NB4 (cell line): ENCODE results near the gene PPP1R15A.
A peak's percentile ranks its signal among the peaks of the same experiment; 100 is the strongest.
"Not testable (repeated sequence)": the region's sequence is repeated elsewhere in the genome, so short reads cannot be mapped to it uniquely, and the experiment has no call there.

ENCODE experiments used
- DNase-seq: peaks from one replicate; pipeline ENCODE4 v3.0.0; 2010; ENCODE audit warnings: low read depth
- H3K4me3 ChIP-seq: one replicate; pipeline ENCODE4 v1.5.1; 2011; ENCODE audit warnings: mild to moderate bottlenecking, low read depth, low read length, moderate library complexity
- MYC ChIP-seq: IDR thresholded peaks from 2 replicates; pipeline ENCODE4 v1.6.1; 2011; ENCODE audit warnings: low read depth, low read length
- POLR2A ChIP-seq: IDR thresholded peaks from 2 replicates; pipeline ENCODE4 v1.6.1; 2011; ENCODE audit warnings: mild to moderate bottlenecking; ENCODE audit not compliant: insufficient read length; ENCODE audit errors: extremely low read depth
- TF ChIP-seq, protein P1 (sequence below): IDR thresholded peaks from one replicate; pipeline ENCODE4 v1.5.1; 2012; ENCODE audit warnings: low read depth, low read length
- TF ChIP-seq, protein P2 (sequence below): IDR thresholded peaks from 2 replicates; pipeline ENCODE4 v1.6.1; 2011; ENCODE audit warnings: low read depth, low read length

PPP1R15A gene

GRCh38 chr19:48900477-48901406 is 28.5 kb downstream of the PPP1R15A start:
- TF ChIP-seq POLR2A (no peak), MYC (no peak)
- TF ChIP-seq, protein P1, sequence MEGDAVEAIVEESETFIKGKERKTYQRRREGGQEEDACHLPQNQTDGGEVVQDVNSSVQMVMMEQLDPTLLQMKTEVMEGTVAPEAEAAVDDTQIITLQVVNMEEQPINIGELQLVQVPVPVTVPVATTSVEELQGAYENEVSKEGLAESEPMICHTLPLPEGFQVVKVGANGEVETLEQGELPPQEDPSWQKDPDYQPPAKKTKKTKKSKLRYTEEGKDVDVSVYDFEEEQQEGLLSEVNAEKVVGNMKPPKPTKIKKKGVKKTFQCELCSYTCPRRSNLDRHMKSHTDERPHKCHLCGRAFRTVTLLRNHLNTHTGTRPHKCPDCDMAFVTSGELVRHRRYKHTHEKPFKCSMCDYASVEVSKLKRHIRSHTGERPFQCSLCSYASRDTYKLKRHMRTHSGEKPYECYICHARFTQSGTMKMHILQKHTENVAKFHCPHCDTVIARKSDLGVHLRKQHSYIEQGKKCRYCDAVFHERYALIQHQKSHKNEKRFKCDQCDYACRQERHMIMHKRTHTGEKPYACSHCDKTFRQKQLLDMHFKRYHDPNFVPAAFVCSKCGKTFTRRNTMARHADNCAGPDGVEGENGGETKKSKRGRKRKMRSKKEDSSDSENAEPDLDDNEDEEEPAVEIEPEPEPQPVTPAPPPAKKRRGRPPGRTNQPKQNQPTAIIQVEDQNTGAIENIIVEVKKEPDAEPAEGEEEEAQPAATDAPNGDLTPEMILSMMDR = no peak
- TF ChIP-seq, protein P2, sequence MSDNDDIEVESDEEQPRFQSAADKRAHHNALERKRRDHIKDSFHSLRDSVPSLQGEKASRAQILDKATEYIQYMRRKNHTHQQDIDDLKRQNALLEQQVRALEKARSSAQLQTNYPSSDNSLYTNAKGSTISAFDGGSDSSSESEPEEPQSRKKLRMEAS = no peak
- peak overlapping the region; percentile 76 for H3K4me3 ChIP-seq
- peak; percentile 48 for DNase-seq

DNA sequence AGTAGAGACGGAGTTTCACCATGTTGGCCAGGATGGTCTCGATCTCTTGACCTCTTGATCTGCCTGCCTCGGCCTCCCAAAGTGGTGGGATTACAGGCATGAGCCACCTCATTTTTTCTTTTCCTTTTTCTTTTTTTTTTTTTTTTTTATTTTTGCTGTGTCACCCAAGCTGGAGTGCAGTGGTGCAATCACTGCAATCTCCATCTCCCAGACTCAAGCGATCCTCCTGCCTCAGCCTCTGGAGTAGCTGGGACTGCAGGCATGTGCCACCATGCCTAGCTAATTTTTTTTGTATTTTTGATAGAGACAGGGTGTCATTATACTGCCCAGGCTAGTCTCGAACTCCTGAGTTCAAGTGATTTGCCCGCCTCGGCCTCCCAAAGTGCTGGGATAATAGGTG is 30.1 kb downstream of the PPP1R15A start:
- not testable (repeated sequence) for H3K4me3 ChIP-seq, DNase-seq

- DNase-seq, H3K4me3 ChIP-seq: not testable (repeated sequence)
Measured at GRCh38 chr19:48903788-48904187, 31.6 kb downstream of the PPP1R15A start.

- TF ChIP-seq MYC = no peak
- no peak for TF ChIP-seq POLR2A
- TF ChIP-seq, protein P2 = no peak
- TF ChIP-seq, protein P1 = no peak
- no peak for DNase-seq
- H3K4me3 ChIP-seq = no peak overlapping the region
Measured at GRCh38 chr19:48905664-48906063, 33.4 kb downstream of the PPP1R15A start.

GRCh38 chr19:48906324-48906723 is 34.1 kb downstream of the PPP1R15A start:
- no peak for DNase-seq
- TF ChIP-seq MYC (no peak), POLR2A (no peak)
- TF ChIP-seq, protein P1 = no peak
- TF ChIP-seq, protein P2 = no peak
- no peak overlapping the region for H3K4me3 ChIP-seq

- TF ChIP-seq POLR2A (no peak), MYC (no peak)
- TF ChIP-seq, protein P2 = no peak
- TF ChIP-seq, protein P1 = no peak
- H3K4me3 ChIP-seq = no peak overlapping the region
- DNase-seq = no peak
Measured at GRCh38 chr19:48907671-48908070, 35.5 kb downstream of the PPP1R15A start.

- H3K4me3 ChIP-seq, DNase-seq: not testable (repeated sequence)
Measured at GRCh38 chr19:48909424-48910077, 37.3 kb downstream of the PPP1R15A start.
